OCI-LY3 (cell line): ENCODE measurements around the gene ECM2.
"Not testable (repeated sequence)": the region's sequence is repeated elsewhere in the genome, so short reads cannot be mapped to it uniquely, and the experiment has no call there.

ENCODE experiments used
- H2AFZ ChIP-seq: fragments of 200-600, 300-600 bp; shearing (Covaris generic); 2 replicates; pipeline ENCODE4 v1.6.0; 2014; ENCODE audit warnings: antibody characterized with exemption, low read depth, low read length
- H3K27ac ChIP-seq: fragments of 200-600, 300-600 bp; sonication (generic); 2 replicates; pipeline ENCODE4 v1.5.1; 2014; ENCODE audit warnings: mild to moderate bottlenecking, low read length, moderate library complexity, mixed read lengths
- H3K27me3 ChIP-seq: fragments of 200-600, 300-600 bp; sonication (generic); 2 replicates; pipeline ENCODE4 v1.6.1; 2014; ENCODE audit warnings: low read depth, low read length, mixed read lengths
- H3K36me3 ChIP-seq: fragments of 200-600, 300-600 bp; sonication (generic); replicated peaks from 2 replicates; pipeline ENCODE3; 2014; ENCODE audit warnings: low read depth, low read length, mixed read lengths
- H3K4me1 ChIP-seq: fragments of 300-600, 200-600 bp; sonication (generic); 2 replicates; pipeline ENCODE4 v1.6.1; 2014; ENCODE audit warnings: low read length, mixed read lengths
- H3K4me2 ChIP-seq: fragments of 200-600, 300-600 bp; sonication (generic); 2 replicates; pipeline ENCODE4 v1.6.1; 2014; ENCODE audit warnings: low read length, mixed read lengths
- H3K4me3 ChIP-seq: fragments of 300-600, 200-600 bp; sonication (generic); 2 replicates; pipeline ENCODE4 v1.5.1; 2014; ENCODE audit warnings: antibody characterized with exemption, mild to moderate bottlenecking, low read length, moderate library complexity
- H3K79me2 ChIP-seq: fragments of 300-600, 200-600 bp; shearing (Covaris generic); 2 replicates; pipeline ENCODE4 v1.6.1; 2014; ENCODE audit warnings: mild to moderate bottlenecking, low read length, mixed read lengths
- H3K9ac ChIP-seq: fragments of 300-600, 200-600 bp; shearing (Covaris generic); 2 replicates; pipeline ENCODE4 v1.6.0; 2014; ENCODE audit warnings: mild to moderate bottlenecking, low read length, moderate library complexity
- H3K9me3 ChIP-seq: fragments of 200-600, 300-600 bp; shearing (Covaris generic); 2 replicates; pipeline ENCODE4 v1.6.1; 2014; ENCODE audit warnings: low read length, mixed read lengths; ENCODE audit not compliant: insufficient read depth
- H4K20me1 ChIP-seq: fragments of 200-600, 300-600 bp; sonication (generic); 2 replicates; pipeline ENCODE4 v1.6.1; 2016; ENCODE audit warnings: low read length, mixed read lengths; ENCODE audit not compliant: insufficient read depth
- CTCF ChIP-seq: fragments of 200-600, 300-600 bp; sonication (generic); IDR thresholded peaks from 2 replicates; pipeline ENCODE4 v1.5.1; 2014; ENCODE audit warnings: antibody characterized with exemption, low read length, low read depth
- EZH2phosphoT487 ChIP-seq: fragments of 200-600 bp; shearing (Covaris generic); IDR thresholded peaks from 2 replicates; pipeline ENCODE4 v1.6.1; 2018; ENCODE audit warnings: antibody characterized with exemption, mixed run types, low read depth

Gene ECM2

GRCh38 chr9:92535940-92536850 is at the start of gene ECM2:
ECM2 (minus strand) TSS chr9:92535990; CDS start chr9:92522866, 13,124 bp downstream.
- Histone ChIP-seq H3K4me2 (peak within 1 kb of the TSS; percentile 91), H4K20me1 (no peaks in the 10 kb centered on the region), H3K9ac (peak within 1 kb of the TSS; percentile 53), H2AFZ (0 out of 2 replicates have a peak within 1 kb of the TSS, but pooled peaks have one; percentile 16), H3K9me3 (peaks cover 4% of the 10 kb centered on the region; the same call in 1 of the 2 replicates), H3K79me2 (peaks cover 5% of the 10 kb centered on the region; the same call in 1 of the 2 replicates), H3K4me3 (peak within 1 kb of the TSS; percentile 68), H3K27ac (peak within 1 kb of the TSS; percentile 97), H3K27me3 (no peaks in the 10 kb centered on the region), H3K4me1 (peaks cover 43% of the 10 kb centered on the region), H3K36me3 (peaks cover 10% of the 10 kb centered on the region)
- no peak for TF ChIP-seq EZH2phosphoT487
- no peak for TF ChIP-seq CTCF

- Histone ChIP-seq H3K4me2 (no peak overlapping the region), H3K9me3 (no peaks in the 10 kb centered on the region), H3K79me2 (no peaks in the 10 kb centered on the region), H3K9ac (no peak overlapping the region), H4K20me1 (no peaks in the 10 kb centered on the region), H3K27ac (no peak overlapping the region), H3K4me3 (no peak overlapping the region), H3K36me3 (no peaks in the 10 kb centered on the region), H2AFZ (no peak overlapping the region), H3K27me3 (no peaks in the 10 kb centered on the region), H3K4me1 (no peaks in the 10 kb centered on the region)
- TF ChIP-seq EZH2phosphoT487 (no peak), CTCF (no peak)
Measured at GRCh38 chr9:92576175-92576574, 40.4 kb upstream of the ECM2 start.

GRCh38 chr9:92573612-92574011 is 37.8 kb upstream of the ECM2 start:
- not testable (repeated sequence) for H3K4me3 ChIP-seq, H3K4me2 ChIP-seq, H3K4me1 ChIP-seq, H3K9ac ChIP-seq, H3K79me2 ChIP-seq, H3K36me3 ChIP-seq, H3K27me3 ChIP-seq, H3K9me3 ChIP-seq, H4K20me1 ChIP-seq, H3K27ac ChIP-seq, H2AFZ ChIP-seq

- not testable (repeated sequence) for H4K20me1 ChIP-seq, H3K9me3 ChIP-seq, H3K27ac ChIP-seq, H3K27me3 ChIP-seq, H3K4me3 ChIP-seq, H3K36me3 ChIP-seq, H3K4me2 ChIP-seq, H3K4me1 ChIP-seq, H3K9ac ChIP-seq, H2AFZ ChIP-seq, H3K79me2 ChIP-seq
Measured at GRCh38 chr9:92571871-92572270, 36.1 kb upstream of the ECM2 start.

GRCh38 chr9:92564982-92565381 is 29.2 kb upstream of the ECM2 start:
- Histone ChIP-seq H3K27ac (no peak overlapping the region), H3K9ac (no peak overlapping the region), H3K4me2 (no peak overlapping the region), H3K27me3 (no peaks in the 10 kb centered on the region), H3K9me3 (0 out of 2 replicates have a peak, but pooled peaks cover 3% of the 10 kb centered on the region), H2AFZ (no peak overlapping the region), H3K4me3 (no peak overlapping the region), H3K36me3 (no peaks in the 10 kb centered on the region), H4K20me1 (no peaks in the 10 kb centered on the region), H3K79me2 (no peaks in the 10 kb centered on the region), H3K4me1 (no peaks in the 10 kb centered on the region)
- TF ChIP-seq CTCF (no peak), EZH2phosphoT487 (no peak)
